H1 (cell line): ENCODE results near the gene ITGAV. TPM values are rescaled to one million over a fixed set of nuclear protein-coding genes. Genes with fewer than 3 reads are reported as not detected.

Experiments
- CTCF ChIA-PET: fragments of 300-600 bp; sonication (Branson Sonifier 250); formaldehyde crosslinking; loops from one replicate; lab custom pipeline; 2021; ENCODE audit not compliant: partially characterized antibody; lab: Charles Lee
- POLR2A ChIA-PET: fragments of 300-600 bp; sonication (Branson Sonifier 250); formaldehyde crosslinking; loops from one replicate; lab custom pipeline; 2021; ENCODE audit warnings: inconsistent platforms; ENCODE audit not compliant: partially characterized antibody; lab: Charles Lee
- DNase-seq, 2 experiments: peaks; one replicate each; pipeline versions ENCODE4 v3.0.0 to v3.0.0-alpha.2; 2010 to 2022; ENCODE audit warnings: low spot score in 2 of 2, low read depth in 1 of 2, mixed read lengths in 1 of 2
- FAIRE-seq: peaks from 2 replicates; lab custom pipeline; 2011; peaks lifted over from hg19 to GRCh38; lab: Jason Lieb, UNC
- H2AFZ ChIP-seq: 2 replicates; pipeline ENCODE4 v1.8.1; 2012; ENCODE audit warnings: low read length, inconsistent platforms
- H2AK5ac ChIP-seq: 2 replicates; pipeline ENCODE4 v1.6.1; 2013; ENCODE audit warnings: low read depth, low read length
- H2BK120ac ChIP-seq: replicated peaks from 2 replicates; pipeline ENCODE3; 2013; ENCODE audit warnings: low read depth, low read length, inconsistent platforms
- H2BK12ac ChIP-seq: 2 replicates; pipeline ENCODE4 v1.6.1; 2013; ENCODE audit warnings: low read depth, low read length
- H2BK15ac ChIP-seq: 2 replicates; pipeline ENCODE4 v1.6.1; 2013; ENCODE audit warnings: low read length
- H2BK20ac ChIP-seq: 2 replicates; pipeline ENCODE4 v1.6.1; 2013; ENCODE audit warnings: low read length
- H2BK5ac ChIP-seq: 2 replicates; pipeline ENCODE4 v1.6.1; 2013; ENCODE audit warnings: low read depth, low read length
- H3K14ac ChIP-seq: 2 replicates; pipeline ENCODE4 v1.6.1; 2013; ENCODE audit warnings: inconsistent platforms; ENCODE audit not compliant: insufficient read length
- H3K18ac ChIP-seq: 2 replicates; pipeline ENCODE4 v1.6.1; 2013; ENCODE audit warnings: low read length; ENCODE audit errors: extremely low read depth
- H3K23ac ChIP-seq: 2 replicates; pipeline ENCODE4 v1.6.1; 2013; ENCODE audit warnings: inconsistent platforms; ENCODE audit not compliant: insufficient read length
- H3K23me2 ChIP-seq: 2 replicates; pipeline ENCODE4 v1.6.1; 2013; ENCODE audit warnings: low read depth, low read length
- H3K27ac ChIP-seq: 2 replicates; pipeline ENCODE4 v1.6.1; 2011; ENCODE audit warnings: low read depth, low read length, inconsistent platforms
- H3K27me3 ChIP-seq, 4 experiments: replicated peaks in 1 of 4; 1 replicate in 1 of 4; 2 replicates in 3 of 4; pipeline versions ENCODE4 v1.6.1 to v1.8.1; 2011 to 2013; ENCODE audit warnings: low read length in 3 of 4, mild to moderate bottlenecking in 3 of 4, inconsistent platforms in 2 of 4, mixed read lengths in 2 of 4, moderate library complexity in 1 of 4; ENCODE audit not compliant: control insufficient read depth in 3 of 4, insufficient read depth in 3 of 4; ENCODE audit errors: extremely low read depth in 1 of 4
- H3K36me3 ChIP-seq, 4 experiments: 2 replicates each; pipeline versions ENCODE4 v1.6.1 to v1.8.1; 2011 to 2013; ENCODE audit warnings: mild to moderate bottlenecking in 4 of 4, low read length in 3 of 4, moderate library complexity in 2 of 4, control low read depth in 1 of 4, inconsistent platforms in 1 of 4; ENCODE audit not compliant: insufficient read depth in 4 of 4, control insufficient read depth in 2 of 4
- H3K4ac ChIP-seq: replicated peaks from 2 replicates; pipeline ENCODE3; 2013; ENCODE audit warnings: low read length, low read depth, mixed read lengths, inconsistent platforms; ENCODE audit not compliant: insufficient read length
- H3K4me1 ChIP-seq, 4 experiments: replicated peaks in 1 of 4; 1 replicate in 1 of 4; 2 replicates in 3 of 4; pipeline versions ENCODE4 v1.6.1 to v1.8.1; 2011 to 2013; ENCODE audit warnings: low read length in 3 of 4, inconsistent platforms in 2 of 4, mixed read lengths in 1 of 4; ENCODE audit not compliant: insufficient read depth in 4 of 4, control insufficient read depth in 3 of 4
- H3K4me2 ChIP-seq, 2 experiments: 2 replicates each; pipeline versions ENCODE4 v1.6.1 to v1.8.1; 2011 to 2013; ENCODE audit warnings: low read depth in 2 of 2, low read length in 2 of 2, control low read depth in 1 of 2, inconsistent platforms in 1 of 2, mild to moderate bottlenecking in 1 of 2; ENCODE audit not compliant: insufficient read depth in 1 of 2
- H3K4me3 ChIP-seq, 4 experiments: fragments of 200-600, 300-600 bp in 1 of 4; sonication (generic), shearing (Covaris generic), sonication (Bioruptor Twin) in 1 of 4; 2 replicates each; pipeline versions ENCODE4 v1.5.1 to v1.8.1; 2011 to 2016; ENCODE audit warnings: low read length in 4 of 4, low read depth in 3 of 4, control low read depth in 2 of 4, inconsistent platforms in 2 of 4, mild to moderate bottlenecking in 2 of 4, mixed read lengths in 1 of 4, moderate library complexity in 1 of 4; ENCODE audit not compliant: insufficient read depth in 2 of 4; ENCODE audit errors: extremely low read depth in 1 of 4
- H3K56ac ChIP-seq: replicated peaks from 2 replicates; pipeline ENCODE3; 2013; ENCODE audit warnings: low read depth, mild to moderate bottlenecking, mixed read lengths, low read length, inconsistent platforms; ENCODE audit not compliant: insufficient read length
- H3K79me1 ChIP-seq: 2 replicates; pipeline ENCODE4 v1.6.1; 2013; ENCODE audit warnings: low read depth, low read length, control low read depth
- H3K79me2 ChIP-seq, 2 experiments: 2 replicates each; pipeline versions ENCODE4 v1.6.1 to v1.8.1; 2012 to 2013; ENCODE audit warnings: low read length in 2 of 2, mild to moderate bottlenecking in 2 of 2, inconsistent platforms in 1 of 2; ENCODE audit not compliant: insufficient read depth in 2 of 2, control insufficient read depth in 1 of 2
- H3K9ac ChIP-seq, 4 experiments: replicated peaks in 1 of 4; 1 replicate in 1 of 4; 2 replicates in 3 of 4; pipeline versions ENCODE4 v1.6.1 to v1.8.1; 2011 to 2013; ENCODE audit warnings: low read depth in 3 of 4, low read length in 3 of 4, control low read depth in 2 of 4, mild to moderate bottlenecking in 2 of 4, moderate library complexity in 2 of 4, inconsistent platforms in 1 of 4; ENCODE audit errors: extremely low read depth in 1 of 4
- H3K9me3 ChIP-seq, 2 experiments: 2 replicates each; pipeline versions ENCODE4 v1.6.1 to v1.8.1; 2012 to 2013; ENCODE audit warnings: mild to moderate bottlenecking in 2 of 2, moderate library complexity in 2 of 2, control low read depth in 1 of 2, inconsistent platforms in 1 of 2, low read depth in 1 of 2, low read length in 1 of 2, mixed read lengths in 1 of 2; ENCODE audit not compliant: insufficient read depth in 2 of 2
- H4K20me1 ChIP-seq, 2 experiments: replicated peaks in 1 of 2; 2 replicates each; pipeline versions ENCODE3 to v1.8.1; 2011 to 2013; ENCODE audit warnings: inconsistent platforms in 2 of 2, low read length in 2 of 2, mild to moderate bottlenecking in 1 of 2; ENCODE audit not compliant: insufficient read depth in 2 of 2, control insufficient read depth in 1 of 2
- H4K5ac ChIP-seq: 2 replicates; pipeline ENCODE4 v1.6.1; 2013; ENCODE audit warnings: low read length, low read depth, mixed read lengths, inconsistent platforms; ENCODE audit not compliant: insufficient read length
- H4K8ac ChIP-seq: 2 replicates; pipeline ENCODE4 v1.8.0; 2013; ENCODE audit warnings: mild to moderate bottlenecking, moderate library complexity, low read length, inconsistent platforms; ENCODE audit not compliant: insufficient read depth; ENCODE audit errors: extremely low read depth
- H4K91ac ChIP-seq: replicated peaks from 2 replicates; pipeline ENCODE3; 2013; ENCODE audit warnings: low read length, mixed read lengths, inconsistent platforms; ENCODE audit not compliant: insufficient read length
- CBX8 ChIP-seq: fragments of 300-800, 300-1000 bp; sonication (generic); IDR thresholded peaks from 2 replicates; pipeline ENCODE4 v1.7.1; 2016; ENCODE audit warnings: low read depth, low read length, borderline replicate concordance
- GTF2F1 ChIP-seq: IDR thresholded peaks from 2 replicates; pipeline ENCODE4 v1.6.1; 2012; ENCODE audit warnings: low read depth, low read length, improper control_type of control experiment, borderline replicate concordance
- HDAC6 ChIP-seq: IDR thresholded peaks from one replicate; pipeline ENCODE4 v1.7.1; 2012; ENCODE audit warnings: low read depth, mild to moderate bottlenecking, inconsistent platforms, low read length, moderate library complexity
- JUN ChIP-seq: IDR thresholded peaks from 2 replicates; pipeline ENCODE4 v1.6.1; 2011; ENCODE audit warnings: low read depth, mild to moderate bottlenecking, improper control_type of control experiment, low read length
- POLR2A ChIP-seq, 2 experiments: IDR thresholded peaks; 1 replicate in 1 of 2; 2 replicates in 1 of 2; pipeline ENCODE4 v1.6.1; 2011; ENCODE audit warnings: low read depth in 2 of 2, low read length in 2 of 2, mild to moderate bottlenecking in 2 of 2; ENCODE audit errors: control extremely low read depth in 1 of 2
- RAD21 ChIP-seq, 2 experiments: IDR thresholded peaks in 1 of 2; conservative IDR thresholded peaks in 1 of 2; 2 replicates each; pipeline ENCODE4 v1.6.1; 2011; ENCODE audit warnings: low read depth in 2 of 2, low read length in 2 of 2, improper control_type of control experiment in 1 of 2, inconsistent platforms in 1 of 2, mild to moderate bottlenecking in 1 of 2, moderate library complexity in 1 of 2
- SIRT6 ChIP-seq: IDR thresholded peaks from one replicate; pipeline ENCODE4 v1.7.1; 2012; ENCODE audit warnings: low read length, inconsistent platforms
- YY1 ChIP-seq: IDR thresholded peaks from 2 replicates; pipeline ENCODE4 v1.6.1; 2011; ENCODE audit warnings: low read depth, mild to moderate bottlenecking, low read length
- ZNF274 ChIP-seq: IDR thresholded peaks from 2 replicates; pipeline ENCODE4 v1.7.0; 2012; ENCODE audit warnings: low read length, borderline replicate concordance; ENCODE audit errors: extremely low read depth
- WGBS, 2 experiments: shearing (Covaris generic) in 1 of 2; methylation state at CpG; one replicate each; pipeline versions ENCODE4 v1.1.6 to v1.1.7; 2013 to 2015; ENCODE audit warnings: low lambda C conversion rate in 2 of 2, mixed read lengths in 2 of 2, inconsistent platforms in 1 of 2, low coverage in 1 of 2, missing lambda C conversion rate in 1 of 2; ENCODE audit not compliant: insufficient replicate concordance in 2 of 2, insufficient coverage in 1 of 2, insufficient read length in 1 of 2; ENCODE audit errors: extremely low coverage in 1 of 2, missing lambda C conversion rate in 1 of 2; 5-methylcytosine and 5-hydroxymethylcytosine counted together
- polyA plus RNA-seq, 7 experiments: library from polyadenylated mRNA; depleted of rRNA in 3 of 7; stranded (reverse) in 5 of 7; unstranded in 2 of 7; fragments of >200 nt in 5 of 7; fragments of 200-250 nt in 2 of 7; gene quantifications; 1 replicate in 5 of 7; 2 replicates in 1 of 7; 4 replicates in 1 of 7; pipeline versions ENCODE4 v1.2.1 to v1.2.3, GENCODE V29; 2011 to 2013; ENCODE audit warnings: missing spikeins in 2 of 7, mixed read lengths in 2 of 7
- total RNA-seq: library from RNA; stranded (reverse); fragmentation: NEBNext Ultra II Directional; extraction: Animal tissue kit (Norgen Biotek cat#: 25700); gene quantifications from 2 replicates; pipeline ENCODE4 v1.2.1, GENCODE V29; 2021
- TF ChIP-seq, protein P1 (sequence below): IDR thresholded peaks from 2 replicates; pipeline ENCODE4 v1.6.1; 2011; ENCODE audit warnings: low read length, improper control_type of control experiment

The ITGAV gene
- total and polyA plus RNA-seq, 2 of the 8 experiments (the other 6 are each of a cell fraction or from before 2014, with no cell fraction given): 11.7 to 42.4 TPM

DNA sequence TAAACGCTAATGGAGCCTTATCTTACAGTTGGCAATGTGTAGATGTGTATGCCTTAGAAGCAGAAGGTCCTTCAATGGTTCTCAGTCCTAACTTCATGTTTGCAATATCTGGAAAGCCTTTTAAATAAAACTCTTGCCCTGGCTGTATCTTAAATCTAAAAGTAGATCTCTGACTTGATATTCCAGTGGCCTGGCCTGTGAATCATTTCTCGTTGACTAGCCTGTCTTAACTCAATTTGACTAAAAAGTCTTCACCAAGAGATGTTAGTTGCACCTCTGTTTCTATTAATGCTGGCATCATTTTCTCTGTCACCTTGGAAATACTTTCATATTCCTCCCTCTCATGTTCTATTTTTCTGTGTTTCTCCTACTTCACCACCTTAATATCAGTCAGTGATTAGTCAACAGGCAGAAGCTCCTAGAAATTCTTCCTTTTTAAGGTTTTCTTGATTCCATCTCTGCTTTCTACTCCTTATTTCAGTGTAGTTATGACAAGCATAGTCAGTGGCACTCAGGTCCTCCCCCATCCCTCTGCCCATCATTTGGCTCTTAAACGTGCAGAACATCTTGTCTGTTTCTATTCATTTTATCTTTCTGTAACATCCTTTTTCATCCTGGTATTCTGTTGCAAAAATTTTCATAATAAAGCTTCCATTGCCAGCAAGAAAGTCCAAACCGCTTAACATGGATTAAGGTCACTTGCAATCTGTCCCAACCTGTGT is 4.3 kb downstream of the ITGAV start:
- Histone ChIP-seq H3K9ac (no peak overlapping the region), H4K8ac (no peak overlapping the region), H3K4me2 (no peak overlapping the region), H4K20me1 (peaks cover 0 to 2% of the 10 kb centered on the region in 2 experiments), H2AFZ (no peak overlapping the region), H3K9me3 (no peaks in the 10 kb centered on the region), H3K27ac (no peak overlapping the region), H2BK20ac (no peak overlapping the region), H2BK15ac (no peak overlapping the region), H3K4ac (no peak overlapping the region), H4K5ac (no peak overlapping the region), H2BK120ac (no peak overlapping the region), H2AK5ac (no peak overlapping the region), H3K23me2 (peaks cover 10% of the 10 kb centered on the region), H3K18ac (no peak overlapping the region), H3K4me1 (peaks cover 2 to 6% (median 4%) of the 10 kb centered on the region in 4 experiments; a peak in 4 of 7 replicates), H4K91ac (no peak overlapping the region), H3K79me1 (no peaks in the 10 kb centered on the region), H2BK12ac (no peak overlapping the region), H3K23ac (no peak overlapping the region), H3K4me3 (no peak overlapping the region), H3K56ac (no peak overlapping the region), H3K36me3 (no peaks in the 10 kb centered on the region), H3K27me3 (no peaks in the 10 kb centered on the region), H3K79me2 (peaks cover 0 to 82% of the 10 kb centered on the region in 2 experiments; a peak in 3 of 4 replicates), H2BK5ac (no peak overlapping the region), H3K14ac (no peak overlapping the region)
- ChIA-PET CTCF (interaction anchor here (1.0 to 1.8 kb wide), 3 partner anchors 11 to 90 kb away, joined by 3 to 7 read pairs (median 4); no protein-coding TSS in a partner anchor), POLR2A (interaction anchor here (0.8 kb wide), 1 partner anchor 19 kb away, joined by 3 read pairs; no protein-coding TSS in a partner anchor)
- DNase-seq: no peak
- WGBS, 2 experiments: 90% methylated on average over 4 of the region's 4 CpGs; no CpG with 5 or more reads in 1 of the 2 experiments
- FAIRE-seq: no peak
- TF ChIP-seq CBX8 (no peak), POLR2A (IDR thresholded peaks at IDR 0.05; ENCODE audit: control extremely low read depth in 1 of 2, low read depth in 2 of 2, low read length in 2 of 2) (no peak), YY1 (no peak), JUN (no peak), SIRT6 (no peak), GTF2F1 (no peak), HDAC6 (no peak), ZNF274 (no peak), RAD21 (IDR thresholded peaks at IDR 0.05 in 1 of 2, conservative IDR thresholded peaks at IDR 0.05 in 1 of 2; ENCODE audit: low read depth in 2 of 2, low read length in 2 of 2) (no peak)
- TF ChIP-seq, protein P1, sequence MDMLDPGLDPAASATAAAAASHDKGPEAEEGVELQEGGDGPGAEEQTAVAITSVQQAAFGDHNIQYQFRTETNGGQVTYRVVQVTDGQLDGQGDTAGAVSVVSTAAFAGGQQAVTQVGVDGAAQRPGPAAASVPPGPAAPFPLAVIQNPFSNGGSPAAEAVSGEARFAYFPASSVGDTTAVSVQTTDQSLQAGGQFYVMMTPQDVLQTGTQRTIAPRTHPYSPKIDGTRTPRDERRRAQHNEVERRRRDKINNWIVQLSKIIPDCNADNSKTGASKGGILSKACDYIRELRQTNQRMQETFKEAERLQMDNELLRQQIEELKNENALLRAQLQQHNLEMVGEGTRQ: no peak
